ENCODE results near the gene SFRP5.

- TF ChIP-seq CTCF (IDR thresholded peaks at IDR 0.05) (no peak), POLR2A (IDR thresholded peaks at IDR 0.05) (no peak)
Measured at GRCh38 chr10:97757471-97757870, 14.3 kb downstream of the SFRP5 start.

Data from uterus (tissue), 2 donors.